ENCODE measurements around the gene BOLA1. TPM values are rescaled to one million over a fixed set of nuclear protein-coding genes. Genes with fewer than 3 reads are reported as not detected.
A peak's percentile ranks its signal among the peaks of the same experiment; 100 is the strongest.

The BOLA1 gene
- total and polyA plus RNA-seq, 2 of the 13 experiments (the other 11 are each of a cell fraction or from before 2014, with no cell fraction given), result 3.2 to 4.2 TPM

DNA sequence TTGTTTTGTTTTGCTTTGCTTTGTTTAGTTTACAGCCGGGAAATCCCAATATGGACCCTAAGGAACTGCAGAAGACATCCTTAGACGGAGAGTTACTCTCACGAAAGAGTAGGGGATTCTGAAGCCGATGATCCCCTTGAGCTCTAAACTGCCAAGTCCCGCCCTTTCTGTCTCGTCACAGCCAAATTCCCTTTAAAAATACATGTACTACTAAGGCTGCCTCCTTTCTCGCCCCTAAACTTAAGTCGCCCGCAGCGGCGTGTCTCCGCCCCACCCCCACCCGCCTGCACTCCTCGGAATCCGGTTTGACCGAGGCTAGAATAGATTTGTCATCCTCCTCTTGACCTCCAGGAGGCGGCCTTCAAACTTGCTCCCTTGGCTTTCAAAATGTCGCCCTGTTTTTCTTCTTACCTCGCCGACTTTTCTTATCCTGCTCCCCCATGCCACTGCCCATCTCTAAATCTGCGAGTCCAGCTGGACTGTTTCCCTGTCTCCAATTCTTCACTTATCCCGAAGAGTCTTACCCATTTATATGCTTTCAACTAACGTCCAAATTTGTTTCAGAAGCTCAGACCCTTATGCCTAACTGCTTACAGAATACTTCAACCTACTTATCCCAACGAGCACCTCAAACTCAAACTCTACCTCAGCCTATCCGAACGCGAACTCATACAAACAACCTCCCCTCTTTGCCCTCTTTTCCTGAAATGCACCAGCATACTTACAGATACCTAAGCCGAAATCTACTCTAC is 10.9 kb upstream of the BOLA1 start (continued):
- TF ChIP-seq ATF2 (CRISPR knock-in tag; IDR thresholded peaks at IDR 0.05) (no peak), IKZF1 (IDR thresholded peaks at IDR 0.05) (no peak), ZNF350 (CRISPR knock-in tag; IDR thresholded peaks at IDR 0.05; ENCODE audit: borderline replicate concordance, low read depth) (peak; percentile 34; the same call in 1 of the 2 replicates), POGZ (CRISPR knock-in tag; IDR thresholded peaks at IDR 0.05) (no peak), SAP130 (CRISPR knock-in tag; IDR thresholded peaks at IDR 0.05; ENCODE audit: low read depth) (0 out of 2 replicates have a peak, but pooled peaks have one; percentile 3), TP53 (CRISPR knock-in tag; conservative IDR thresholded peaks at IDR 0.05) (0 out of 2 replicates have a peak, but pooled peaks have one; percentile 21), SNAPC5 (CRISPR knock-in tag; IDR thresholded peaks at IDR 0.05; ENCODE audit: borderline replicate concordance) (no peak), ZNF713 (CRISPR knock-in tag; IDR thresholded peaks at IDR 0.05) (no peak), FOXO1 (CRISPR knock-in tag; IDR thresholded peaks at IDR 0.05) (no peak), ZNF839 (CRISPR knock-in tag; IDR thresholded peaks at IDR 0.05; ENCODE audit: borderline replicate concordance) (no peak), NR2C2 (CRISPR knock-in tag; IDR thresholded peaks at IDR 0.05; ENCODE audit: borderline replicate concordance) (peak; percentile 50; the same call in 1 of the 2 replicates), MYC (CRISPR knock-in tag; IDR thresholded peaks at IDR 0.05; ENCODE audit: borderline replicate concordance) (no peak), PBX3 (CRISPR knock-in tag; IDR thresholded peaks at IDR 0.05; ENCODE audit: borderline replicate concordance) (no peak), NFE2L2 (IDR thresholded peaks at IDR 0.05; ENCODE audit: low read length) (no peak), ZNF788 (CRISPR knock-in tag; IDR thresholded peaks at IDR 0.05; ENCODE audit: borderline replicate concordance) (no peak), PAF1 (CRISPR knock-in tag; IDR thresholded peaks at IDR 0.05) (no peak), GATAD2A (CRISPR knock-in tag; IDR thresholded peaks at IDR 0.05) (0 out of 2 replicates have a peak, but pooled peaks have one; percentile 20), SOX6 (IDR thresholded peaks at IDR 0.05) (no peak), SOX6 (CRISPR knock-in tag; IDR thresholded peaks at IDR 0.05) (peak; percentile 6; the same call in 1 of the 2 replicates), ZNF841 (CRISPR knock-in tag; IDR thresholded peaks at IDR 0.05; ENCODE audit: borderline replicate concordance) (no peak), ZMAT5 (CRISPR knock-in tag; IDR thresholded peaks at IDR 0.05; ENCODE audit: borderline replicate concordance, low read depth) (no peak)
- TF ChIP-seq, protein P1, sequence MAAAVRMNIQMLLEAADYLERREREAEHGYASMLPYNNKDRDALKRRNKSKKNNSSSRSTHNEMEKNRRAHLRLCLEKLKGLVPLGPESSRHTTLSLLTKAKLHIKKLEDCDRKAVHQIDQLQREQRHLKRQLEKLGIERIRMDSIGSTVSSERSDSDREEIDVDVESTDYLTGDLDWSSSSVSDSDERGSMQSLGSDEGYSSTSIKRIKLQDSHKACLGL (CRISPR knock-in tag; IDR thresholded peaks at IDR 0.05), result no peak
- TF ChIP-seq, protein P2, sequence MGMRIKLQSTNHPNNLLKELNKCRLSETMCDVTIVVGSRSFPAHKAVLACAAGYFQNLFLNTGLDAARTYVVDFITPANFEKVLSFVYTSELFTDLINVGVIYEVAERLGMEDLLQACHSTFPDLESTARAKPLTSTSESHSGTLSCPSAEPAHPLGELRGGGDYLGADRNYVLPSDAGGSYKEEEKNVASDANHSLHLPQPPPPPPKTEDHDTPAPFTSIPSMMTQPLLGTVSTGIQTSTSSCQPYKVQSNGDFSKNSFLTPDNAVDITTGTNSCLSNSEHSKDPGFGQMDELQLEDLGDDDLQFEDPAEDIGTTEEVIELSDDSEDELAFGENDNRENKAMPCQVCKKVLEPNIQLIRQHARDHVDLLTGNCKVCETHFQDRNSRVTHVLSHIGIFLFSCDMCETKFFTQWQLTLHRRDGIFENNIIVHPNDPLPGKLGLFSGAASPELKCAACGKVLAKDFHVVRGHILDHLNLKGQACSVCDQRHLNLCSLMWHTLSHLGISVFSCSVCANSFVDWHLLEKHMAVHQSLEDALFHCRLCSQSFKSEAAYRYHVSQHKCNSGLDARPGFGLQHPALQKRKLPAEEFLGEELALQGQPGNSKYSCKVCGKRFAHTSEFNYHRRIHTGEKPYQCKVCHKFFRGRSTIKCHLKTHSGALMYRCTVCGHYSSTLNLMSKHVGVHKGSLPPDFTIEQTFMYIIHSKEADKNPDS (CRISPR knock-in tag; IDR thresholded peaks at IDR 0.05), result no peak
- TF ChIP-seq, protein P3, sequence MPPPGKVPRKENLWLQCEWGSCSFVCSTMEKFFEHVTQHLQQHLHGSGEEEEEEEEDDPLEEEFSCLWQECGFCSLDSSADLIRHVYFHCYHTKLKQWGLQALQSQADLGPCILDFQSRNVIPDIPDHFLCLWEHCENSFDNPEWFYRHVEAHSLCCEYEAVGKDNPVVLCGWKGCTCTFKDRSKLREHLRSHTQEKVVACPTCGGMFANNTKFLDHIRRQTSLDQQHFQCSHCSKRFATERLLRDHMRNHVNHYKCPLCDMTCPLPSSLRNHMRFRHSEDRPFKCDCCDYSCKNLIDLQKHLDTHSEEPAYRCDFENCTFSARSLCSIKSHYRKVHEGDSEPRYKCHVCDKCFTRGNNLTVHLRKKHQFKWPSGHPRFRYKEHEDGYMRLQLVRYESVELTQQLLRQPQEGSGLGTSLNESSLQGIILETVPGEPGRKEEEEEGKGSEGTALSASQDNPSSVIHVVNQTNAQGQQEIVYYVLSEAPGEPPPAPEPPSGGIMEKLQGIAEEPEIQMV (CRISPR knock-in tag; IDR thresholded peaks at IDR 0.05; ENCODE audit: low read depth), result no peak

All from HepG2 (cell line).